Mesodermal cell (in vitro differentiated cells): ENCODE measurements around the gene MT2A.

Experiments
- H3K27ac ChIP-seq: 2 replicates; pipeline ENCODE4 v1.7.0; 2013; ENCODE audit warnings: mild to moderate bottlenecking, low read depth, low read length, moderate library complexity; ENCODE audit not compliant: severe bottlenecking
- H3K36me3 ChIP-seq: 2 replicates; pipeline ENCODE4 v1.7.1; 2013; ENCODE audit warnings: mild to moderate bottlenecking, low read length, moderate library complexity; ENCODE audit not compliant: control insufficient read depth, insufficient read depth
- H3K4me1 ChIP-seq: one replicate; pipeline ENCODE4 v1.7.1; 2013; ENCODE audit warnings: mild to moderate bottlenecking, low read length; ENCODE audit not compliant: insufficient read depth, control insufficient read depth, poor library complexity, severe bottlenecking
- H3K4me3 ChIP-seq: 2 replicates; pipeline ENCODE4 v1.7.0; 2013; ENCODE audit warnings: low read length, control low read depth, mild to moderate bottlenecking; ENCODE audit not compliant: insufficient read depth, poor library complexity, severe bottlenecking; ENCODE audit errors: extremely low read depth
- H3K9me3 ChIP-seq: 2 replicates; pipeline ENCODE4 v1.7.1; 2013; ENCODE audit warnings: mild to moderate bottlenecking, low read length, moderate library complexity; ENCODE audit not compliant: control insufficient read depth
- WGBS, 2 experiments: methylation state at CpG; one replicate each; pipeline ENCODE4 v1.1.5; 2013; ENCODE audit warnings: missing lambda C conversion rate in 2 of 2; ENCODE audit not compliant: insufficient coverage in 2 of 2; 5-methylcytosine and 5-hydroxymethylcytosine counted together

The MT2A gene

DNA sequence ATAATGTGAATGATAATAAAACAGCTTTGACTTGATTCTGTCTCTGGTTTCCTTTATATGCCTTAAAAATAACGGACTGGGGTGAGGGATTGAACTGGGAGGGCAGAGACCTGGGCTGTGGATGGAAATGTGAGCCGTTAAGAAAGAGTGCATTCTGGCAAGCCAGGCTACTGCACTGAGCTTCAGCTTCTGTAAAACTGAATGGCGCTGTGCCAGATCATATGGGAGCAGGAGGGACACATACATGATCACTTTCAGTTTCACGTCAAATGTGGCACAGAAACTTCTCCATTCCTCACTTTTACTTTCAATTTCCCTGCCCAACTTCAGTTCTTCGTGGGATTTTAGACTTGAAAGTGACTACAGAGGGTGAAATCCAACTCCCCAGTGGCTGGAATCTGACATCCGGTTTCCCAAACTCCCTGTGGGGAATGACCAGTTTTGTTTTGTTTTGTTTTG lies 1.1 kb downstream of the MT2A start:
- Histone ChIP-seq H3K4me1 (peaks cover 39% of the 10 kb centered on the region), H3K4me3 (peak overlapping the region; percentile 42), H3K27ac (peak overlapping the region; percentile 61)

GRCh38 chr16:56610017-56610608 lies 1.7 kb downstream of the MT2A start:
- peak overlapping the region; percentile 42 for H3K4me3 ChIP-seq
- H3K4me1 ChIP-seq = peaks cover 39% of the 10 kb centered on the region
- no peaks in the 10 kb centered on the region for H3K9me3 ChIP-seq
- peak overlapping the region; percentile 57 for H3K27ac ChIP-seq
- no peaks in the 10 kb centered on the region for H3K36me3 ChIP-seq
- 11 to 34% methylated on average over 8 to 9 of the region's 10 CpGs for WGBS, 2 experiments

More for the DNA sequence above, 1.1 kb downstream of the MT2A start:
- WGBS, 2 experiments = 4 to 7% methylated on average over 3 to 5 of the region's 6 CpGs
- Histone ChIP-seq H3K9me3 (no peaks in the 10 kb centered on the region), H3K36me3 (no peaks in the 10 kb centered on the region)

DNA sequence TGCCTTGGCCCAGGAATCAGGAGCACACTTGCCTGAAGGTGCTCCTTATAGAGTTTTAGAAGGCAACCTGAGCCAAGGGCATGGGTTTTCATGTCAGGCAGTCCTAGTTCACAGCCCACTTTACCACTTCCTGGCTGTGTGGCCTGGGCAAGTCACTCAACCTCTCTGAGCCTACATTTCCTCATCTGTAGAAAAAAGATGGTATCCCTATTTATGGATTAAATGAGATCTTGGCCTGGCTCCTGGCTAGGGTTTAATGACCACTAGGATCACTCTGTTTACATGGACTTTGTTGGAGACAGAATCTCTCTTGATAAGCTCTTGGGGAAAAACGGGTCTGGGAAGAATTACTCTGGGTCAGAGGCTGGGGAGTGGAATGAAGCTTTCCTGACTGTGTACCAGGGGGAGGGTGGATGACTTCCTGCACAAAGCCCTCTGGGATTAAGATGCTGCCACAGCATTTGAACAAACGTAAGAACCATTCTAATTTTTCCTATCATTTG lies 2.3 kb downstream of the MT2A start:
- H3K36me3 ChIP-seq = no peaks in the 10 kb centered on the region
- peaks cover 39% of the 10 kb centered on the region for H3K4me1 ChIP-seq
- no peaks in the 10 kb centered on the region for H3K9me3 ChIP-seq
- no peak overlapping the region for H3K27ac ChIP-seq
- 87 to 91% methylated on average over 2 of the region's 2 CpGs for WGBS, 2 experiments
- H3K4me3 ChIP-seq = no peak overlapping the region

- 93 to 100% methylated on average over 1 to 2 of the region's 2 CpGs for WGBS, 2 experiments
- H3K27ac ChIP-seq = no peak overlapping the region
Observed at GRCh38 chr16:56611281-56611833, 3.0 kb downstream of the MT2A start.

GRCh38 chr16:56613706-56614105 lies 5.3 kb downstream of the MT2A start:
- Histone ChIP-seq H3K27ac (no peak overlapping the region), H3K4me3 (no peak overlapping the region), H3K36me3 (no peaks in the 10 kb centered on the region), H3K4me1 (peaks cover 23% of the 10 kb centered on the region), H3K9me3 (no peaks in the 10 kb centered on the region)

More at GRCh38 chr16:56611281-56611833, 3.0 kb downstream of the MT2A start:
- Histone ChIP-seq H3K4me1 (peaks cover 36% of the 10 kb centered on the region), H3K4me3 (no peak overlapping the region), H3K9me3 (no peaks in the 10 kb centered on the region), H3K36me3 (no peaks in the 10 kb centered on the region)

DNA sequence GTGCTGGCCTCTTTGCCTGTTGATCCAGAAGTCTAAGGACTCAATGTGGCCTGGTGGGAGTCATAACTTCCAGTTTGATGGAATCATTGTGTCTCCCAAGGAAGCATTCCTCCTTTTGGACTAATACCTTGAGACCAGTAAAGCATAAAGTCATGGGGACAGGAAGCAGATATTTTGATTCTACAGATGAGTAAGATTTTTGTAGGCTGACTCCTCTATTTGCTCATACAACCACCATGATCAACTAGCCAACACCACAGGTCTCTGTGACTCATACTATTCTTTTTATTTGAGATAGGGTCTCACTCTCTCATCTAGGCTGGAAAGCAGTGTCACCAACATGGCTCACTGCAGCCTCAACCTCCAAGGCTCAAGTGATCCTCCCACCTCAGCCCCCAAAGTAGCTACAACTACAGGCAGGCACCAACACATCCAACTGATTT lies 6.2 kb downstream of the MT2A start:
- no peaks in the 10 kb centered on the region for H3K9me3 ChIP-seq

GRCh38 chr16:56615353-56615752 lies 7.0 kb downstream of the MT2A start:
- H3K4me1 ChIP-seq = peaks cover 11% of the 10 kb centered on the region
- WGBS, 2 experiments = 100% methylated on average over 1 of the region's 3 CpGs

More for the DNA sequence above, 6.2 kb downstream of the MT2A start:
- Histone ChIP-seq H3K27ac (no peak overlapping the region), H3K4me3 (no peak overlapping the region), H3K36me3 (no peaks in the 10 kb centered on the region), H3K4me1 (peaks cover 16% of the 10 kb centered on the region)

GRCh38 chr16:56616608-56617211 lies 8.3 kb downstream of the MT2A start:
- Histone ChIP-seq H3K36me3 (no peaks in the 10 kb centered on the region), H3K27ac (no peak overlapping the region), H3K4me3 (peak overlapping the region; percentile 22), H3K9me3 (no peaks in the 10 kb centered on the region), H3K4me1 (peaks cover 6% of the 10 kb centered on the region)
- WGBS, 2 experiments = 39 to 43% methylated on average over 17 to 18 of the region's 23 CpGs

More at GRCh38 chr16:56615353-56615752, 7.0 kb downstream of the MT2A start:
- Histone ChIP-seq H3K4me3 (no peak overlapping the region), H3K27ac (no peak overlapping the region), H3K9me3 (no peaks in the 10 kb centered on the region), H3K36me3 (no peaks in the 10 kb centered on the region)

- Histone ChIP-seq H3K4me3 (peak overlapping the region; percentile 22), H3K36me3 (no peaks in the 10 kb centered on the region), H3K27ac (no peak overlapping the region), H3K4me1 (peaks cover 6% of the 10 kb centered on the region), H3K9me3 (no peaks in the 10 kb centered on the region)
- 11 to 13% methylated on average over 22 to 25 of the region's 41 CpGs for WGBS, 2 experiments
Observed at GRCh38 chr16:56617212-56618085, 9.1 kb downstream of the MT2A start.

- H3K4me3 ChIP-seq = no peak overlapping the region
- 41 to 50% methylated on average over 5 to 6 of the region's 6 CpGs for WGBS, 2 experiments
- H3K36me3 ChIP-seq = no peaks in the 10 kb centered on the region
- peaks cover 6% of the 10 kb centered on the region for H3K4me1 ChIP-seq
- no peaks in the 10 kb centered on the region for H3K9me3 ChIP-seq
- no peak overlapping the region for H3K27ac ChIP-seq
Observed at GRCh38 chr16:56618138-56618537, 9.8 kb downstream of the MT2A start.
